RWPE1 (cell line): ENCODE results near the gene PODXL.
"Not testable (repeated sequence)": the region's sequence is repeated elsewhere in the genome, so short reads cannot be mapped to it uniquely, and the experiment has no call there.

Experiments used
- CTCF ChIA-PET: fragments of 350-600 bp; sonication (Branson Sonifier 250); formaldehyde crosslinking; extraction: SDS; loops from one replicate; lab custom pipeline; 2021; lab: Yijun Ruan, JAX
- POLR2A ChIA-PET: fragments of 400-600 bp; formaldehyde crosslinking; extraction: SDS; loops from one replicate; lab custom pipeline; 2020; ENCODE audit warnings: antibody characterized with exemption; ENCODE audit not compliant: low non-redundant PET; lab: Yijun Ruan, JAX
- DNase-seq: peaks from one replicate; pipeline ENCODE4 v3.0.0; 2012; ENCODE audit warnings: low spot score
- H3K27ac ChIP-seq: fragments of 450-650 bp; 2 replicates; pipeline ENCODE4 v1.5.1; 2017
- CTCF ChIP-seq: fragments of 450-650 bp; conservative IDR thresholded peaks from 2 replicates; pipeline ENCODE4 v1.5.1; 2017; ENCODE audit warnings: low read depth, mild to moderate bottlenecking

Gene PODXL

GRCh38 chr7:131521651-131522163, 34.7 kb downstream of the PODXL start:
- ChIA-PET CTCF (no interaction called here), POLR2A (no interaction called here)
- DNase-seq = peak; percentile 21
- peak overlapping the region; percentile 44 for H3K27ac ChIP-seq
- TF ChIP-seq CTCF = no peak

DNA sequence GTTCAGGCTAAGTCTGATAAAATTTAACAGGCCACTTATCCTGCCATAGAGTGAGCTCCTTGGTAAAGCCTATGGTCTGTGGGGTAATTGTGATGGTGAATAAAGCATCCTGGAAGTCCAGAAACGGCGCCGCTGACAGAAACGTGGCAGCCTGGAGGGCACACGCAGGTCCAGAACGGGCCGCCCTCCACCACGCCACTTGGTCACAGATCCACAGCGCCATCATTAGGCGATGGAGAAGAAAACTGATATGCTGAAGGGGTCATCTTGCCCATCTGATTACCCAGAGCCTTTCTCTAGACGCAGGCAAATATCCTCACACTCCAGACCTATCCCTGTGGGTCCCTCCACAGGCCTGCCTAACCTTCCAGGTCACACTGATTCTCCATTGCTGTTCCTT, 37.8 kb downstream of the PODXL start:
- ChIA-PET CTCF (interaction anchor here (0.6 kb wide), 1 partner anchor 687 kb away, joined by 3 read pairs; no protein-coding TSS in a partner anchor), POLR2A (no interaction called here)
- TF ChIP-seq CTCF = no peak
- DNase-seq = no peak
- H3K27ac ChIP-seq = no peak overlapping the region

GRCh38 chr7:131517218-131517923, 39.1 kb downstream of the PODXL start:
- no peak for TF ChIP-seq CTCF
- CTCF ChIA-PET = no interaction called here
- H3K27ac ChIP-seq = no peak overlapping the region
- POLR2A ChIA-PET = no interaction called here
- no peak for DNase-seq

DNA sequence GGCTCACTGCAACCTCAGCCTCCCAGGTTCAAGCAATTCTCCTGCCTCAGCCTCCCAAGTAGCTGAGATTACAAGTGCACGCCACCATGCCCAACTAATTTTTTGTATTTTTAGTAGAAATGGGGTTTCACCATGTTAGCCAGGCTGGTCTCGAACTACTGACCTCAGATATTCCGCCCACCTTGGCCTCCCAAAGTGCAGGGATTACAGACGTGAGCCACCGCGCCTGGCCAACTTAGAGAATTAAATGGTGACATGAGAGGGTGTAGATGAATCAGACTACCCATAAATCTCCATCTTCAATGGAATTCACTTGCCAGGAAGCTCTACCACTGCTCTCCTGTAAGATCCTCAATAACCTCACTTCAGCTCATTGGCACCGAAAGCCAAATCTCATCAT, 41.0 kb downstream of the PODXL start:
- H3K27ac ChIP-seq, DNase-seq, POLR2A ChIA-PET: not testable (repeated sequence)
- CTCF ChIA-PET = interaction anchor here (0.7 kb wide), 1 partner anchor 957 kb away, joined by 3 read pairs; no protein-coding TSS in a partner anchor

DNA sequence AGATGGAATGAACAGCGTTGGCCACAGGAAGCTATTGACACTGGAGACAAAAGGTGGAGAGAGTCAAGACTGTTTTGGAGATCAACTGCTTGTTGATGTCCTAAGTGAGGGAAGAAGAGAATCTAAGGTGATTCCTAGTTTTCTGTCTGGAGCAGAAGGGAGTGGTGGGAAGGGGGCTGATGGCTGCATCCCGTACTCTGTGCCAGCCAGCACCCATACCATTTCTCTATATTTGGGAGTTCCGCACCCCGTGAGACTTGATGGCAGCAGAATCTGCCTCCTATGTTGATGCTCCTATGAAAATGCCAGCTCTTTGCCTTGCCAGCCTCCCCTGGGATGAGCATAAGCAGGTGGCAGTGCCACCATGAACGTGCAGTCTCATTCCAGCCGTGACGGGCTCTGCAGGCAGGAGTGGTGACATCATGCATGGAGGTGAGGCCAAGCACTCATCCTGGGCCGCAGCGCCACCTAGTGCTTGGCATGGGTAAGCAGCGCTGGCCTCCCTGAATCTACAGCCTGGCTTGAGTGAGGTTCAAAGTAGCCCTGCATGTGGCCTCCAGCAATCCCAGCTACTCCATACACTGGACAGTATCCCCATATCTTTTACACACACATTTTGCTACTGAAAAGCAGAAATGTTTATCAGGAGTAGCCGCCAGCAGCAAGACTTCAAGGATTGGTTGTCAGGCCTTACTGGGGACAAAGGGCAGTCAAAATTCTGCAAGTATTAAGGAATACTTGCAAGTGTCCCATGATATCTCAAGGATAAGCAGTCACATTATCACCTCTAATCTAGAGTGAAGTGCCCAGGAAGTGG, 43.0 kb downstream of the PODXL start:
- no peak overlapping the region for H3K27ac ChIP-seq
- POLR2A ChIA-PET = no interaction called here
- CTCF ChIA-PET = interaction anchor here (0.5 to 2.0 kb wide), 7 partner anchors 9 to 1886 kb away, joined by 3 to 7 read pairs (median 4); no protein-coding TSS in a partner anchor
- peak; percentile 97 for TF ChIP-seq CTCF
- peak; percentile 74 for DNase-seq

DNA sequence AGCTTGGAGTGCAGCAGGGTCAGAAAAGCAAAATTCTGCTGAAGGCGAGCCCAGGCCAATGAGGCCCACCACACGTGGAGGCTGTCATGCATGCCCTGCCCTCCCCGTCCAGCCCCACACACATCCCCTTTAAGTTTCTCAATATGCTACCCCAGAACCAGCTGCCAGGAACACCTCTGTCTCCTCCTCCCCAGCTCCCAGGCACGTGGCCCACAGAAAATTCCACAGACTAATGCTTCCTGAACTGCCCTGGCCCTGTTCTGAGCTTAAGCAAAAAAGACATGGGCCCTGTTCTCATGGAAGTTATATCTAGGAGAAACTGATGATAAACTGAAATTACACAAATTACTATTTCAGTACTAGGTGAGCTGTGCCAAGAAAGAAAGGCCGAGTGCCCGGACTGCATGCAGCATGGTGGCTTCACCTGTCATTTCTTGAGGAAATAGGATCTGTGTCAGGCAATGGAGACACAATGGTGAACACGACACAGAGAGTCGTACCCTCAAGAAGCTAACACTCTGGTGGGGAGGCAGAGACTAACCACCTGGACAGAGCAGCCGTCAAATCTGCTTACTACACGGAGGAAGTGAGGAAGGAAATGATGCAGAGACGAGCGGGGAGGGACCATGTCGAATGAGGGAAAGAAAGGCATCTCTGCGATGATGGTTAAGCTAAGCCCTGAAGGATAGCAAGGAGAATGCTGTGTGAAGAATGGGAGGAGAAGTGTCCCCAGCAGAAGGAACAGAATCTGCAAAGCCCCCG, 44.5 kb downstream of the PODXL start:
- TF ChIP-seq CTCF = no peak
- ChIA-PET POLR2A (no interaction called here), CTCF (interaction anchor here (2.0 kb wide), 1 partner anchor 143 kb away, joined by 7 read pairs; no protein-coding TSS in a partner anchor)
- no peak for DNase-seq
- H3K27ac ChIP-seq = no peak overlapping the region
